IPS-11a (cell line): ENCODE data around the gene ANKS1B.
"Not testable (repeated sequence)": the region's sequence is repeated elsewhere in the genome, so short reads cannot be mapped to it uniquely, and the experiment has no call there.

Experiments
- H3K4me3 ChIP-seq: one replicate; pipeline ENCODE4 v1.5.1; 2013; ENCODE audit warnings: low read depth, low read length, control low read depth

ANKS1B gene

GRCh38 chr12:99709116-99709515 lies 275.6 kb downstream of the ANKS1B start:
- H3K4me3 ChIP-seq: no peak overlapping the region

- no peak overlapping the region for H3K4me3 ChIP-seq
Measured at GRCh38 chr12:99707883-99708282, 276.9 kb downstream of the ANKS1B start.

- no peak overlapping the region for H3K4me3 ChIP-seq
Measured at GRCh38 chr12:99706736-99707473, 277.8 kb downstream of the ANKS1B start.

GRCh38 chr12:99704458-99704857 lies 280.3 kb downstream of the ANKS1B start:
- H3K4me3 ChIP-seq: no peak overlapping the region

GRCh38 chr12:99704036-99704435 lies 280.7 kb downstream of the ANKS1B start:
- no peak overlapping the region for H3K4me3 ChIP-seq

- H3K4me3 ChIP-seq: no peak overlapping the region
Measured at GRCh38 chr12:99700032-99700431, 284.7 kb downstream of the ANKS1B start.

GRCh38 chr12:99695050-99695449 lies 289.7 kb downstream of the ANKS1B start:
- no peak overlapping the region for H3K4me3 ChIP-seq

GRCh38 chr12:99686142-99686541 lies 298.6 kb downstream of the ANKS1B start:
- H3K4me3 ChIP-seq: no peak overlapping the region

- no peak overlapping the region for H3K4me3 ChIP-seq
Measured at GRCh38 chr12:99680276-99680675, 304.5 kb downstream of the ANKS1B start.

- H3K4me3 ChIP-seq: no peak overlapping the region
Measured at GRCh38 chr12:99670635-99671034, 314.1 kb downstream of the ANKS1B start.

GRCh38 chr12:99658671-99659349 lies 325.9 kb downstream of the ANKS1B start:
- H3K4me3 ChIP-seq: no peak overlapping the region

GRCh38 chr12:99649551-99649950 lies 335.2 kb downstream of the ANKS1B start:
- H3K4me3 ChIP-seq: no peak overlapping the region

GRCh38 chr12:99648183-99648582 lies 336.6 kb downstream of the ANKS1B start:
- H3K4me3 ChIP-seq: no peak overlapping the region

- H3K4me3 ChIP-seq: no peak within 1 kb of the TSS
Measured at GRCh38 chr12:99647453-99647852, 337.3 kb downstream of the ANKS1B start, which contains the start of gene GARIN6. GARIN6 (plus strand) TSS chr12:99647753; CDS start chr12:99648175, 422 bp downstream.

GRCh38 chr12:99644629-99645028 lies 340.1 kb downstream of the ANKS1B start:
- H3K4me3 ChIP-seq: no peak overlapping the region

- no peak overlapping the region for H3K4me3 ChIP-seq
Measured at GRCh38 chr12:99627459-99627858, 357.3 kb downstream of the ANKS1B start.

GRCh38 chr12:99624591-99624990 lies 360.1 kb downstream of the ANKS1B start:
- not testable (repeated sequence) for H3K4me3 ChIP-seq

GRCh38 chr12:99620159-99620479 lies 364.6 kb downstream of the ANKS1B start:
- no peak overlapping the region for H3K4me3 ChIP-seq

- no peak overlapping the region for H3K4me3 ChIP-seq
Measured at GRCh38 chr12:99619389-99620158, 365.2 kb downstream of the ANKS1B start.

GRCh38 chr12:99618657-99619056 lies 366.1 kb downstream of the ANKS1B start:
- no peak overlapping the region for H3K4me3 ChIP-seq

- H3K4me3 ChIP-seq: no peak overlapping the region
Measured at GRCh38 chr12:99611599-99611998, 373.1 kb downstream of the ANKS1B start.

- no peak overlapping the region for H3K4me3 ChIP-seq
Measured at GRCh38 chr12:99611117-99611516, 373.6 kb downstream of the ANKS1B start.
